GM20431 (cell line): ENCODE measurements around the gene CSMD2.

Source experiments
- in situ Hi-C: fragments of 300-500 bp; cut with MseI, MboI; formaldehyde crosslinking; loops from one replicate; pipeline ENCODE4 v1.15.0; 2020; ENCODE audit warnings: low sequenced_read_pairs; ENCODE audit not compliant: unreplicated experiment

CSMD2 gene

GRCh38 chr1:33740040-33740744, 424.8 kb downstream of the CSMD2 start:
- in situ Hi-C loops, result no loop called here

GRCh38 chr1:33738976-33739375, 426.1 kb downstream of the CSMD2 start:
- in situ Hi-C loops, result no loop called here

GRCh38 chr1:33738536-33738935, 426.5 kb downstream of the CSMD2 start:
- in situ Hi-C loops, result no loop called here

GRCh38 chr1:33736496-33736895, 428.5 kb downstream of the CSMD2 start:
- in situ Hi-C loops, result no loop called here

- in situ Hi-C loops, result no loop called here
These were observed 429.4 kb downstream of the CSMD2 start for GRCh38 chr1:33735624-33736023.

- in situ Hi-C loops, result no loop called here
These were observed 437.7 kb downstream of the CSMD2 start for GRCh38 chr1:33727310-33727709.

- in situ Hi-C loops, result no loop called here
These were observed 438.7 kb downstream of the CSMD2 start for GRCh38 chr1:33726274-33726804.

GRCh38 chr1:33725556-33726160, 439.4 kb downstream of the CSMD2 start:
- in situ Hi-C loops, result no loop called here

- in situ Hi-C loops, result no loop called here
These were observed 440.0 kb downstream of the CSMD2 start for GRCh38 chr1:33725037-33725436.

- in situ Hi-C loops, result no loop called here
These were observed 440.7 kb downstream of the CSMD2 start for GRCh38 chr1:33724348-33724747.

- in situ Hi-C loops, result no loop called here
These were observed 441.8 kb downstream of the CSMD2 start for GRCh38 chr1:33723251-33723650.

- in situ Hi-C loops, result no loop called here
These were observed 443.7 kb downstream of the CSMD2 start for GRCh38 chr1:33721301-33721815.

- in situ Hi-C loops, result no loop called here
These were observed 445.0 kb downstream of the CSMD2 start for GRCh38 chr1:33719771-33720670.

GRCh38 chr1:33719326-33719725, 445.7 kb downstream of the CSMD2 start:
- in situ Hi-C loops, result no loop called here

- in situ Hi-C loops, result no loop called here
These were observed 446.8 kb downstream of the CSMD2 start for GRCh38 chr1:33718186-33718585.

GRCh38 chr1:33716976-33717688, 447.9 kb downstream of the CSMD2 start:
- in situ Hi-C loops, result no loop called here

GRCh38 chr1:33715195-33715811, 449.7 kb downstream of the CSMD2 start:
- in situ Hi-C loops, result no loop called here

- in situ Hi-C loops, result no loop called here
These were observed 450.6 kb downstream of the CSMD2 start for GRCh38 chr1:33714421-33714820.

- in situ Hi-C loops, result no loop called here
These were observed 451.8 kb downstream of the CSMD2 start for GRCh38 chr1:33713058-33713877.
